Esophagus squamous epithelium (tissue), 4 donors: Measurements from ENCODE around the gene ARHGEF28.

ENCODE experiments used
- CTCF ChIP-seq, 6 experiments: fragments of 450-650 bp in 4 of 6; fragments of 200-600 bp in 2 of 6; sonication (generic) in 2 of 6; IDR thresholded peaks; one replicate each; pipeline ENCODE4 v1.5.1; 2016 to 2019; ENCODE audit warnings: antibody characterized with exemption in 6 of 6, mild to moderate bottlenecking in 4 of 6, moderate library complexity in 4 of 6
- POLR2A ChIP-seq, 4 donors: fragments of 450-650 bp; IDR thresholded peaks; one replicate each; pipeline ENCODE4 v1.6.1; 2017; ENCODE audit warnings: antibody characterized with exemption in 4 of 4, mild to moderate bottlenecking in 4 of 4, moderate library complexity in 3 of 4

GRCh38 chr5:73985145-73985544 lies 359.1 kb downstream of the ARHGEF28 start:
- TF ChIP-seq CTCF (IDR thresholded peaks at IDR 0.05) (peak in 3 of 6 experiments; percentile 6 to 50 (median 19)), POLR2A (IDR thresholded peaks at IDR 0.05) (no peak)
